Femur (tissue), 1 donor: ENCODE measurements around the gene ZBTB8OS.

Experiments used
- DNase-seq: peaks from one replicate; pipeline ENCODE4 v3.0.0-alpha.2; 2017

ZBTB8OS gene

GRCh38 chr1:32606565-32607371, 43.6 kb downstream of the ZBTB8OS start:
- DNase-seq = no peak

DNA sequence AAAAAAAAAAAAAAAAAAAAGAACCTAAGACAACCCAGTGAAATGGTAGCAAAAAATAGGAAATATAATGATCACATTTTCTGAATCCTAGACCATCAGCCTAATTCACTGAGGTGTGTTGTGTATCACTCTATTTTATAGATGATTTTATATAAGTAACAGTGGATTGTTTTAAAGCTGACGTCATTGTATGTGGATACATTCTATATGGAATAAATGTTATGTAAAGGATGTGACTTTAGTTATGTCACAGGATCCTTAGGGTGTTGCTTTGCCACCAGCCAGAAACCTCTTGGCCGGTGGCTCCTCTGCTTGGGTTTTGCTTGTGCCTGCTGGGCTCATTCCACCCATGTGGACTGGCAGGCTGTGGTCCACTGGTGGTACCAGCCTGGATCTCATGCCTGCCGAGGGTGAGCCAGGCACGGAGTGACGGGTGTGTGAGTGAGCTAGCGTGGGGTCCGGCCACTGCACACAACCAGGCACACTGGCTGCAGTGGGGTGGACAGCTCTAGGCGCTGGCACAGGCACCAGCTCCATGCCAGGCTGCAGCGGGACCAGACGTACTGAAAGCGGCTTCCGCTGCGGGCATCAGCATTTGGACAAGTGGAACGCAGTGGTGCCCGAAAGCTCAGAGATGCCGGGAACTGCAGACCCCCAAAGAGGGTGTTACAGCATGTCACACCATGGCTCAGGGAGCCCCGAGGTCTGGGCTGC, 44.5 kb downstream of the ZBTB8OS start:
- DNase-seq = no peak

DNA sequence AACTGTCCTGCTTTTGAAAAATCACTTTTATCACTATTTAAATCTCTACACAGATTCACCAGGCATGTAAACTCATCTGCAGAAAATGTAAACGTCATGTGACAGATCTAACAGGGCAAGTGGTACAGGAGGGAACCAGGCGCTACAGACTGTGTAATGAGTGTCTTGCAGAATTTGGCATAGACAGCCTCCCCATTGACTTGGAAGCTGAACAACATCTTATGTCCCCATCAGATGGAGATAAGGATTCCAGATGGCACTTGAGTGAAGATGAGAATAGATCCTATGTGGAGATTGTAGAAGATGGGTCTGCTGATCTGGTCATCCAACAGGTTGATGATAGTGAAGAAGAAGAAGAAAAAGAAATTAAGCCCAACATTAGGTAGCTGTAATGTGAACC, 50.3 kb downstream of the ZBTB8OS start:
- no peak for DNase-seq

GRCh38 chr1:32592943-32593342, 57.4 kb downstream of the ZBTB8OS start:
- DNase-seq = no peak

GRCh38 chr1:32580348-32581017, 69.9 kb downstream of the ZBTB8OS start:
- no peak for DNase-seq
